ENCODE measurements around the gene GPR183.

DNA sequence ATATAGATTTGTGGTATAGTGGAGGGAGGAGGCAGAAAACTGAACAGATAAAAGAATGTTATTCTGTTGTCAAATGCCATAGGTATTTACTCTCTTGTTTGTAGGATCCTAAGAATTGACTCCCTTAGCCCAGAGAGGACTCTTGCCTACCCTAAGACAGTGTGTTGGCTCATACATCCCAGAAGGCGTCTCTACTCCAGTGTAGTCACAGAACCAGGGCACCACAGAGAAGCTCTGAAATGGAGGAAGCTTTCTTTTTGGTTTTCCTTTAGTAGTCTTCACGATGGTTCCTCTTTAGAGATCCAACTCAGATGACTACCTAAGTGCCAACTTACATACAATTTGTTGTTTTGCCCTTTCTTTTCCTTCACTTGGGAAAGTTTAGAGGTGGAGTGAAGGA lies 14.0 kb downstream of the GPR183 start:
- TF ChIP-seq EZH2 (IDR thresholded peaks at IDR 0.05) (no peak), POLR2AphosphoS5 (IDR thresholded peaks at IDR 0.05; ENCODE audit: borderline replicate concordance, low read depth, low read length) (no peak)

All from SK-N-MC (cell line).